Measurements from ENCODE around the gene PODXL.
"Not testable (repeated sequence)": the region's sequence is repeated elsewhere in the genome, so short reads cannot be mapped to it uniquely, and the experiment has no call there.

GRCh38 chr7:131462715-131463114 is 93.7 kb downstream of the PODXL start:
- TF ChIP-seq CTCF, EP300 (IDR thresholded peaks at IDR 0.05): not testable (repeated sequence)

Data from esophagus muscularis mucosa (tissue), 3 donors.